GM12873 (cell line): ENCODE measurements around the gene DHRSX.

Experiments
- TF ChIP-seq, protein P1 (sequence below): IDR thresholded peaks from 2 replicates; pipeline ENCODE4 v1.5.1; 2012; ENCODE audit warnings: low read depth, mild to moderate bottlenecking, moderate library complexity, low read length, control low read depth; ENCODE audit not compliant: insufficient read depth; ENCODE audit errors: missing control alignments

The DHRSX gene

DNA sequence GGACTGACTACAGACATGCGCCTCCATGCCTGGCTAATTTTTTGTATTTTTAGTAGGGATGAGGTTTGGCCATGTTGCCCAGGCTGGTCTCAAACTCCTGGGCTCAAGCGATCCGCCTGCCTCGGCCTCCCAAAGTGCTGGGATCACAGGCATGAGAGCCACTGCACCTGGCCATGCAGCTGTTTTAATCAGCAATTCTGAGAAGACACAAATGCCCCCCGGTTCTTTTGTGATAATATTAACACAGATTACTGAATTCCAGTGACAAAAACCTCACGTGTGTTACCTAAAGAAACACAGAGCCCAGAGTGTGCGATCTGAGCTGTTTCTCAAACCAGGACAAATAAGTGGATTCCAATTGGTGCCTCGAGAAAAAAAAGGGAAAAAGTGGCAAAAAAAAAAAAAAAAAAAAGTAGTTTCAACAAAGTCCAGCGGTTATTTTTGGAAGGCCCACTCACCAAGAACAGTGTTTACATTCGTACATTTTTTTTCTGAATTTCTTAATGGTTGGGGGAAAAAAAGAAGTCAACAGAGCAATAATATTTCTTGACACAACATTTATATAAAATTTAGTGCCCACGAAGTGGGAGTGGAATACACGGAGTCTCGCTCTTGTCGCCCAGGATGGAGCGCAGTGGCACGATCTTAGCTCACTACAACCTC is 17.2 kb downstream of the DHRSX start:
- TF ChIP-seq, protein P1, sequence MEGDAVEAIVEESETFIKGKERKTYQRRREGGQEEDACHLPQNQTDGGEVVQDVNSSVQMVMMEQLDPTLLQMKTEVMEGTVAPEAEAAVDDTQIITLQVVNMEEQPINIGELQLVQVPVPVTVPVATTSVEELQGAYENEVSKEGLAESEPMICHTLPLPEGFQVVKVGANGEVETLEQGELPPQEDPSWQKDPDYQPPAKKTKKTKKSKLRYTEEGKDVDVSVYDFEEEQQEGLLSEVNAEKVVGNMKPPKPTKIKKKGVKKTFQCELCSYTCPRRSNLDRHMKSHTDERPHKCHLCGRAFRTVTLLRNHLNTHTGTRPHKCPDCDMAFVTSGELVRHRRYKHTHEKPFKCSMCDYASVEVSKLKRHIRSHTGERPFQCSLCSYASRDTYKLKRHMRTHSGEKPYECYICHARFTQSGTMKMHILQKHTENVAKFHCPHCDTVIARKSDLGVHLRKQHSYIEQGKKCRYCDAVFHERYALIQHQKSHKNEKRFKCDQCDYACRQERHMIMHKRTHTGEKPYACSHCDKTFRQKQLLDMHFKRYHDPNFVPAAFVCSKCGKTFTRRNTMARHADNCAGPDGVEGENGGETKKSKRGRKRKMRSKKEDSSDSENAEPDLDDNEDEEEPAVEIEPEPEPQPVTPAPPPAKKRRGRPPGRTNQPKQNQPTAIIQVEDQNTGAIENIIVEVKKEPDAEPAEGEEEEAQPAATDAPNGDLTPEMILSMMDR, result no peak

DNA sequence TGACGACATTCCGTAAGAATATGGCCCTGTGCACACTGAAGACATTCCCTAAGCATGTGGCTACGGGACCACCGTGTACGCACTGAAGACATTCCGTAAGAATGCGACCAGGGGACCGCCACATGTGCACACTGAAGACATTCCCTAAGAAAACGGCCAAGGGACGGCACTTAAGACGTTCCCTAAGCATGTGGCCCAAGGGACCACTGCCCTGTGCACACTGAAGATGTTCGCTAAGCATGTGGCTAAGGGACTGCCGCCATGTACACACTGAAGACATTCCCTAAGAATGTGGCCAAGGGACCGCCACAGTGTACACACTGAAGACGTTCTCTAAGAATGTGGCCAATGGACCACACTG is 21.4 kb downstream of the DHRSX start:
- TF ChIP-seq, protein P1, result no peak

DNA sequence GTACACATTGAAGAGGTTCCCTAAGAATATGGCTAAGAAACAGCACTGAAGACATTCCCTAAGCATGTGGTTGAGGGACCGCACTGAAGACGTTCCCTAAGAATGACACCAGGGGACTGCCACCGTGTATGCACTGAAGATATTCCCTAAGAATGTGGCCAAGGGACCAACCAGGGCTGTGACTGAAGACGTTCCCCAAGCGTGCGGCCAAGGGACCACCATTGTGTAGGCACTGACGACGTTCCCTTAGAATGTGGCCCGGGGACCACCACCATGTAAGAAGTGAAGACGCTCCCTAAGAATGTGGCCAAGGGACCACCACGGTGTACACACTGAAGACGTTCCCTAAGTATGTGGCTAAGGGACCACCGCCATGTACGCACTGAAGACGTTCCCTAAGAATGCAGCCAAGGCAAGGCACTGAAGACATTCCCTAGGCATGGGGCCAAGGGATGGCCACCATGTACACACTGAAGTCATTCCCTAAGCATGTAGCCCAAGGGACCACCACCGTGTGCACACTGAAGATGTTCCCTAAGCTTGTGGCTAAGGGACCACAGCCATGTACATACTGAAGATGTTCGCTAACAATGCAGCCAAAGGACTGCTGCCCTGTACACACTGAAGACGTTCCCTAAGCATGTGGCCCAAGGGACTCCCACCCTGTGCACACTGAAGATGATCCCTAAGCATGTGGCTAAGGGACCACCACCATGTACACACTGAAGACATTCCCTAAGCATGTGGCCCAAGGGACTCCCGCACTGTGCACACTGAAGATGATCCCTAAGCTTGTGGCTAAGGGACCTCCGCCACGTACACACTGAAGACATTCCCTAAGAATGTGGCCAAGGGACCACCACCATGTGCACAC is 22.0 kb downstream of the DHRSX start:
- TF ChIP-seq, protein P1, result no peak

DNA sequence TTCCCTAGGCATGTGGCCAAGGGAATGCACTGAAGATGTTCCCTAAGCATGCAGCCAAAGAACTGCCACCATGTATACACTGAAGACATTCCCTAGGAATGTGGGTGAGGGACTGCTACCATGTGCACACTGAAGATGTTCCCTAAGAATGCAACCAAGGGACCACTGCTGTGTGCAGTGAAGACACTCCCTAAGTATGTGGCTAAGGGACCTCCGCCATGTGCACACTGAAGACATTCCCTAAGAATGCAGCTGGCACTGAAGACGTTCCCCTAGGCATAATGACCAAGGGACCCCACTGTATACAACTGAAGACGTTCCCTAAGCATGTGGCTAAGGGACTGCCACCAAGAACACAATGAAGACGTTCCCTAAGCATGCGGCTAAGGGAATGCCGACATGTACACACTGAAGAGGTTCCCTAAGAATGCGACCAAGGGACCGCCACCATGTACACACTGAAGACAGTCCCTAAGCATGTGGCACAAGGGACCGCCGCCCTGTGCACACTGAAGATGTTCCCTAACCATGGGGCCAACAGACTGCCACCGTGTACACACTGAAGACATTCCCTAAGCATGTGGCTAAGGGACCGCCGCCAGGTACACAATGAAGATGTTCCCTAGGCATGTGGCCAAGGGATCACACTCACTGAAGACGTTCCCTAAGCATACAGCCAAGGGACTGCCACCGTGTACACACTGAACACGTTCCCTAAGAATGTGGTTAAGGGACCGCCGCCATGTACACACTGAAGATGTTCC is 25.6 kb downstream of the DHRSX start:
- TF ChIP-seq, protein P1, result no peak

DNA sequence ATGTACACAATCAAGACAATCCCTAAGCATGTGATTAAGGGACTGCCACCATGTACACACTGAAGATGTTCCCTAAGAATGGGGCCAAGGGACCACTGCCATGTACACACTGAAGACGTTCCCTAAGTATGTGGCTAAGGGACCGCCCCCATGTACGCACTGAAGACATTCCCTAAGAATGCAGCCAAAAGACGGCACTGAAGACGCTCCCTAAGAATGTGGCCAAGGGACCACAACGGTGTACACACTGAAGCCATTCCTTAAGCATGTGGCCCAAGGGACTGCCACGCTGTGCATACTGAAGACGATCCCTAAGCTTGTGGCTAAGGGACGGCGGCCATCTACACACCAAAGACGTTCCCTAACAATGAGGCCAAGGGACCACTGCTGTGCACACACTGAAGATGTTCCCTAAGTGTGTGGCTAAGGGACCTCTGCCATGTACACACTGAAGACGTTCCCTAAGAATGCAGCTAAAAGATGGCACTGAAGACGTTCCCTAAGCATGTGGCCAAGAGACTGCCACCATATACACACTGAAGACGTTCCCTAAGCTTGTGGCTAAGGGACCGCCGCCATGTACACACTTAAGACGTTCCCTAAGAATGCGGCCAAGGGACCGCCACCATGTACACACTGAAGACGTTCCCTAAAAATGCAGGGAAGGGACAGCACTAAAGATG is 26.4 kb downstream of the DHRSX start:
- TF ChIP-seq, protein P1, result no peak

DNA sequence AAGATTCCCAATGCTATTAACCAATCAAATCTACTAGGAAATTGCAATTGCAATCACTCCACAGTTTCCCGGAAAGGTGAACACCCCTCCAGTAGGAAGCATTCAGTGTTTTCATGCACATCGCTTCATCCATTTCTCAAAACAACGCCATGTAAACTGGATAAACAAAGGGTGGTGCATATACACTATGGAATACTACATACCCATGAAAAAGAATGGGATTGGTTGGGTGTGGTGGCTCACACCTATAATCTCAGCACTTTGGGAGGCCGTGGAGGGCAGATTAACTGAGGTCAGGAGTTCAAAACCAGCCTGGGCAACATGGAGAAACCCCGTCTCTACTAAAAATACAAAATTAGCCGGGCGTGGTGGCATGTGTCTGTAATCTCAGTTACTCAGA is 29.1 kb downstream of the DHRSX start:
- TF ChIP-seq, protein P1, result no peak
